Gastroesophageal sphincter (tissue), 4 donors: ENCODE results near the gene DBH. TPM values are rescaled to one million over a fixed set of nuclear protein-coding genes. Genes with fewer than 3 reads are reported as not detected.
A peak's percentile ranks its signal among the peaks of the same experiment; 100 is the strongest.

ENCODE experiments used
- ATAC-seq: fragments of 150-250 bp; one replicate; pipeline ENCODE4 v1.9.1; 2016; ENCODE audit warnings: mild to moderate bottlenecking, moderate library complexity
- H3K27ac ChIP-seq, 4 donors: fragments of 200-600 bp; sonication (generic) in 3 of 4; 1 replicate in 3 of 4; 2 replicates in 1 of 4; pipeline ENCODE4 v1.5.1; 2016 to 2019
- H3K27me3 ChIP-seq: fragments of 200-600 bp; sonication (generic); one replicate; pipeline ENCODE4 v1.5.1; 2019
- H3K36me3 ChIP-seq, 2 donors: fragments of 200-600 bp; sonication (generic); one replicate each; pipeline ENCODE4 v1.5.1; 2019; ENCODE audit warnings: control low read depth in 1 of 2
- H3K4me1 ChIP-seq, 3 donors: fragments of 200-600 bp; sonication (generic); 1 replicate in 2 of 3; 2 replicates in 1 of 3; pipeline ENCODE4 v1.5.1; 2016 to 2019; ENCODE audit warnings: control low read depth in 2 of 3
- H3K4me3 ChIP-seq, 2 donors: fragments of 200-600 bp; sonication (generic); one replicate each; pipeline ENCODE4 v1.5.1; 2019; ENCODE audit warnings: mild to moderate bottlenecking in 1 of 2, moderate library complexity in 1 of 2
- H3K9me3 ChIP-seq, 3 donors: fragments of 200-600 bp; sonication (generic); one replicate each; pipeline ENCODE4 v1.5.1; 2017 to 2019; ENCODE audit warnings: control low read depth in 2 of 3
- EP300 ChIP-seq: sonication (generic); formaldehyde crosslinking; IDR thresholded peaks from one replicate; pipeline ENCODE4 v1.6.1; 2017; ENCODE audit warnings: antibody characterized with exemption, mild to moderate bottlenecking
- POLR2A ChIP-seq, 2 donors: fragments of 450-650 bp; IDR thresholded peaks; one replicate each; pipeline ENCODE4 v1.6.1; 2017; ENCODE audit warnings: antibody characterized with exemption in 2 of 2, mild to moderate bottlenecking in 2 of 2, moderate library complexity in 1 of 2
- POLR2AphosphoS5 ChIP-seq: sonication (generic); formaldehyde crosslinking; IDR thresholded peaks from one replicate; pipeline ENCODE4 v1.6.1; 2017; ENCODE audit warnings: antibody characterized with exemption
- WGBS, 2 donors: methylation state at CpG; one replicate each; pipeline ENCODE4 v1.1.5; 2018; ENCODE audit warnings: low coverage in 1 of 2; 5-methylcytosine and 5-hydroxymethylcytosine counted together
- total RNA-seq, 4 donors: library from RNA; depleted of rRNA; stranded (reverse); fragments of >200 nt; gene quantifications; one replicate each; pipeline ENCODE4 v1.1.0, GENCODE V29; 2016
- TF ChIP-seq, protein P1 (sequence below), 4 experiments: fragments of 200-600 bp in 2 of 4; fragments of 450-650 bp in 2 of 4; sonication (generic) in 1 of 4; IDR thresholded peaks; one replicate each; pipeline ENCODE4 v1.5.1; 2017 to 2019; ENCODE audit warnings: antibody characterized with exemption in 4 of 4, mild to moderate bottlenecking in 2 of 4, moderate library complexity in 2 of 4

Gene DBH
- total RNA-seq, 4 donors from 2014 or later, result not detected

DNA sequence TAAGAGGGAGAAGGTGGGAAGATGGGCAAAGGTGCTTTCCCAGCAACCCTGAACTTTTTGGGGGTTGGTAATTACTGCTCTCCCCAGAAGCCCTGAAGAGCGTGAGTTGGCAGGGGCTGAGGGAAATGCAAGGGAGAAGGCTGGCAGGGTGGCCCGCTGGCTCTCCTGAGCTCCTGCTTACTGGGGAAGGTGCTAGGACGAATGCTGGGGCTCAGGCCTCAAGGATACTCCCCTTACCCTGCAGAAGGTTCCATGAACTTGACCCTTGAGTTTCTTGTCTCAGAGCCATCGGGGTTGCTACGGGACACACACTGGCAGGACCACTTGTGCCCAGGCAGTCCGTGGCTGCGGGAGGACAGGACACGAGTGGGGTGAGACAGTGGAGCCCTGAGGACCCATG lies 28.2 kb upstream of the DBH start:
- TF ChIP-seq EP300, result no peak
- TF ChIP-seq POLR2AphosphoS5, result no peak
- TF ChIP-seq, protein P1, sequence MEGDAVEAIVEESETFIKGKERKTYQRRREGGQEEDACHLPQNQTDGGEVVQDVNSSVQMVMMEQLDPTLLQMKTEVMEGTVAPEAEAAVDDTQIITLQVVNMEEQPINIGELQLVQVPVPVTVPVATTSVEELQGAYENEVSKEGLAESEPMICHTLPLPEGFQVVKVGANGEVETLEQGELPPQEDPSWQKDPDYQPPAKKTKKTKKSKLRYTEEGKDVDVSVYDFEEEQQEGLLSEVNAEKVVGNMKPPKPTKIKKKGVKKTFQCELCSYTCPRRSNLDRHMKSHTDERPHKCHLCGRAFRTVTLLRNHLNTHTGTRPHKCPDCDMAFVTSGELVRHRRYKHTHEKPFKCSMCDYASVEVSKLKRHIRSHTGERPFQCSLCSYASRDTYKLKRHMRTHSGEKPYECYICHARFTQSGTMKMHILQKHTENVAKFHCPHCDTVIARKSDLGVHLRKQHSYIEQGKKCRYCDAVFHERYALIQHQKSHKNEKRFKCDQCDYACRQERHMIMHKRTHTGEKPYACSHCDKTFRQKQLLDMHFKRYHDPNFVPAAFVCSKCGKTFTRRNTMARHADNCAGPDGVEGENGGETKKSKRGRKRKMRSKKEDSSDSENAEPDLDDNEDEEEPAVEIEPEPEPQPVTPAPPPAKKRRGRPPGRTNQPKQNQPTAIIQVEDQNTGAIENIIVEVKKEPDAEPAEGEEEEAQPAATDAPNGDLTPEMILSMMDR (IDR thresholded peaks at IDR 0.05), result no peak
- TF ChIP-seq POLR2A (IDR thresholded peaks at IDR 0.05), result no peak
- H3K4me1 ChIP-seq, result peaks cover 0 to 9% (median 0%) of the 10 kb centered on the region in 3 donors
- peaks cover 100% of the 10 kb centered on the region for H3K27me3 ChIP-seq
- no peak overlapping the region for H3K27ac ChIP-seq
- 77% methylated on average over 6 of the region's 8 CpGs; no CpG with 5 or more reads in 1 of the 2 donors for WGBS, 2 donors
- no peak for ATAC-seq
- H3K36me3 ChIP-seq, result no peaks in the 10 kb centered on the region
- H3K9me3 ChIP-seq, result no peaks in the 10 kb centered on the region
- H3K4me3 ChIP-seq, result no peak overlapping the region

DNA sequence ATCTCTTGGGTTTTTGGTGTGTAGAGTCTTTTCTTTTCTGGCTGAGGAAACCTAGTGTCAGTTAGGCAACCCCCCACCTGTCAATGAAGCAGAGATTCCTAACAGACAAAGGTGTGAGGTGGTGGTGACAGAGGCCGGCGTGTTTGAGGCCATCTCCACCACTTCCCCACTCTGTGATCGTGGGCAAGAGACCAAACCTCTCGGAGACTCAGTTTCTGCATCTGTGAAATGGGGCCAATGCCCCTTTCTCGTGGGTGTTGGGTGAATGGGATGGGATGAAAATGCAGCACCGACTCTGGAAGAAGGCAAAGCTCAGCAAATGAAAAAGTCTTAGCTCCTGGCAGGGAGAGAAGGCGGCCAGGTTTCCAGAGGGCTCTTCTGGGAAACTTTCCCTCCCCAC lies 27.8 kb upstream of the DBH start:
- no peak for ATAC-seq
- H3K9me3 ChIP-seq, result no peaks in the 10 kb centered on the region
- 94% methylated on average over 2 of the region's 7 CpGs; no CpG with 5 or more reads in 1 of the 2 donors for WGBS, 2 donors

GRCh38 chr9:133608889-133609288 lies 27.3 kb upstream of the DBH start:
- Histone ChIP-seq H3K36me3 (no peaks in the 10 kb centered on the region), H3K27ac (no peak overlapping the region), H3K4me3 (peak overlapping the region in 1 of 2 donors; percentile 24), H3K27me3 (peaks cover 100% of the 10 kb centered on the region), H3K4me1 (peaks cover 0 to 9% (median 0%) of the 10 kb centered on the region in 3 donors), H3K9me3 (no peaks in the 10 kb centered on the region)
- no CpG with 5 or more reads among the region's 41 CpGs for WGBS, 2 donors
- no peak for ATAC-seq
- TF ChIP-seq POLR2AphosphoS5 (no peak), POLR2A (IDR thresholded peaks at IDR 0.05) (no peak), EP300 (no peak)
- TF ChIP-seq, protein P1 (IDR thresholded peaks at IDR 0.05), result no peak

More for the DNA sequence above, 27.8 kb upstream of the DBH start:
- Histone ChIP-seq H3K36me3 (no peaks in the 10 kb centered on the region), H3K4me1 (peaks cover 0 to 9% (median 0%) of the 10 kb centered on the region in 3 donors), H3K27me3 (peaks cover 100% of the 10 kb centered on the region), H3K27ac (no peak overlapping the region), H3K4me3 (no peak overlapping the region)
- TF ChIP-seq, protein P1 (IDR thresholded peaks at IDR 0.05), result no peak
- TF ChIP-seq POLR2AphosphoS5 (no peak), POLR2A (IDR thresholded peaks at IDR 0.05) (no peak), EP300 (no peak)

DNA sequence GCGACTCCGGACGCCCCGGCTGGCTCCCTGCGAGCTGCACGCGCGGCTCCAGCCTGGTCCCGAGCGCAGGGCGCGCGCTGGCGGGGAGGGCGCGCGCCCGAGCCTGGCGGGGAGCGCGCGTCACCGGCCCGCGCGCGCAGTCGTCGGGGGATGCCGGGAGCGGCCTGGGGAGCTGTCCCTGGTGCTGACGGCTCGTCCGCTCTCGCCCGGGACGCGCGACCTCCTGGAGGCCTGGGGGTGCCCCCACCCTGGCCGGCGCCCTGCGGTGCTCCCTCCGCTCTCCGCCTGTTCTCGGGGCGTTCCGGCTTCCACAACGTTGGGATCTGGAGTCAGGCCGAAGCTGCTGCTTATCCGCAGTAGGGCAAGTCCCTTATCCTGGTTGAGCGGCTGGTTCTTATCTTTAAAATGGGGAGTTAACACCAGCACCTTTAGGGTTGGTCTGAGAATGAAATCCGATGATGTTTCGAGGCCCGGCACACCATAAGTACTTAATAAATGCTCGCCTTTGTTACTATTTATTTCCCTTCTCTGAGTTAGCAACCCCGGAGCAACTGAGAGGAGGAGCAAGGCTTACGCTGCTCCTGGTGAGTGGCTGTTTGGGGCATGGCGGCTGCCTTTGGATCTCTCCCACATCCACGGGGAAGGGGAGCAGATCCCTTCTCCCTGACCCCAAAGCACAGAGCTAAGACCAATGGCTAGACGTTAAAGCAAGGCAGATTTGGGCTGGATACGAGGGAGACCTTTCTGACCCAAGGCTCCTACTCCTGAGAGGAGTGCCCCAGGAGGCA lies 26.7 kb upstream of the DBH start, which contains the start of gene FAM163B:
Gene FAM163B (minus strand): TSS at position 79 of the 788 bp plus-strand sequence. CDS start 29,166 bp downstream, outside the sequence.
- H3K4me3 ChIP-seq, result peak within 1 kb of the TSS in 1 of 2 donors; percentile 24
- peak; percentile 63 for ATAC-seq
- no peaks in the 10 kb centered on the region for H3K36me3 ChIP-seq
- TF ChIP-seq POLR2A (IDR thresholded peaks at IDR 0.05) (no peak), EP300 (no peak), POLR2AphosphoS5 (no peak)
- TF ChIP-seq, protein P1 (IDR thresholded peaks at IDR 0.05), result no peak
- no peak within 1 kb of the TSS for H3K27ac ChIP-seq
- H3K4me1 ChIP-seq, result peaks cover 0 to 9% (median 0%) of the 10 kb centered on the region in 3 donors
- 13 to 51% methylated on average over 3 to 5 of the region's 61 CpGs for WGBS, 2 donors
- H3K27me3 ChIP-seq, result peaks cover 100% of the 10 kb centered on the region
- no peaks in the 10 kb centered on the region for H3K9me3 ChIP-seq

DNA sequence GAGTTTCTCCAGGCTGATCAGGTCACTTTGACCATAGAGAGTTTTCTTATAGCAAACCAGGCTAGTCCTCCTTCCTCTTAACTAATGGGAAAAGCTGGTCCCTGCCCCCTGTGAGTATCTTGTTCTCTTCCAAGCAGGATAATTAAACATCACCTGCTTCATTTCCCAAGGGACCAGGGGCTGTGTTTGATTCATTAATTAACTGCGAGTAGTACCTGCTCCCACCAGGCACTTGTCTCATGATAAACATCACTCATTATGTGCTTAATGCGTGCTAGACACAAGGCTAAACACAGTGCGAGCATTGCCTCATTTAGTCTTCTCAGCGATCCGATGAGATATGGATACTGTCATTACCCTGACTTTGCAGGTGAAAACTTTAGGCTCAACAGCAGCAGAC lies 25.3 kb upstream of the DBH start:
- TF ChIP-seq POLR2AphosphoS5 (no peak), POLR2A (IDR thresholded peaks at IDR 0.05) (no peak), EP300 (no peak)
- TF ChIP-seq, protein P1 (IDR thresholded peaks at IDR 0.05), result no peak
- peaks cover 0 to 9% (median 0%) of the 10 kb centered on the region in 3 donors for H3K4me1 ChIP-seq
- WGBS, 2 donors, result 66 to 84% methylated on average over 2 to 5 of the region's 5 CpGs
- H3K9me3 ChIP-seq, result no peaks in the 10 kb centered on the region
- H3K27ac ChIP-seq, result no peak overlapping the region
- no peak for ATAC-seq
- no peak overlapping the region for H3K4me3 ChIP-seq
- H3K36me3 ChIP-seq, result no peaks in the 10 kb centered on the region
- H3K27me3 ChIP-seq, result peaks cover 100% of the 10 kb centered on the region
